CD4-positive, alpha-beta T cell (primary cell): ENCODE measurements around the gene NFIA. TPM values are rescaled to one million over a fixed set of nuclear protein-coding genes. Genes with fewer than 3 reads are reported as not detected.
"Not testable (repeated sequence)": the region's sequence is repeated elsewhere in the genome, so short reads cannot be mapped to it uniquely, and the experiment has no call there.

Source experiments
- ATAC-seq: fragments of 200-7000 bp; cut with Tn5 transposase; one replicate; pipeline ENCODE4 v1.10.0; 2022; ENCODE audit warnings: mild to moderate bottlenecking; ENCODE audit not compliant: poor library complexity
- CTCF ChIA-PET: fragments of 350-600 bp; sonication (Branson Sonifier 250); formaldehyde crosslinking; loops from one replicate; lab custom pipeline; 2021; ENCODE audit warnings: antibody characterized with exemption, inconsistent platforms; lab: Charles Lee
- POLR2A ChIA-PET: fragments of 350-600 bp; sonication (Branson Sonifier 250); formaldehyde crosslinking; loops from one replicate; lab custom pipeline; 2021; ENCODE audit warnings: antibody characterized with exemption, inconsistent platforms; lab: Charles Lee
- DNase-seq, 14 experiments: peaks; one replicate each; pipeline ENCODE4 v3.0.0-alpha.2; 2013 to 2020; ENCODE audit warnings: mixed read lengths in 2 of 14
- H3K27ac ChIP-seq, 2 donors: one replicate each; pipeline versions ENCODE4 v1.5.1 to v1.7.0; 2013; ENCODE audit warnings: low read length in 2 of 2, low read depth in 1 of 2, mild to moderate bottlenecking in 1 of 2
- H3K27me3 ChIP-seq, 2 experiments: 1 replicate in 1 of 2; 2 replicates in 1 of 2; pipeline versions ENCODE4 v1.6.1 to v1.7.0; 2013; ENCODE audit warnings: low read length in 2 of 2, control low read depth in 1 of 2, mild to moderate bottlenecking in 1 of 2, moderate library complexity in 1 of 2; ENCODE audit not compliant: insufficient read depth in 2 of 2, control insufficient read depth in 1 of 2
- H3K36me3 ChIP-seq: one replicate; pipeline ENCODE4 v1.6.1; 2013; ENCODE audit warnings: low read length, control low read depth; ENCODE audit not compliant: insufficient read depth
- H3K4me1 ChIP-seq: one replicate; pipeline ENCODE4 v1.6.1; 2013; ENCODE audit warnings: low read length, control low read depth; ENCODE audit not compliant: insufficient read depth
- H3K4me3 ChIP-seq: one replicate; pipeline ENCODE4 v1.5.1; 2013; ENCODE audit warnings: mild to moderate bottlenecking, low read length, moderate library complexity
- H3K9me3 ChIP-seq, 2 experiments: 1 replicate in 1 of 2; 2 replicates in 1 of 2; pipeline versions ENCODE4 v1.6.1 to v1.7.0; 2013; ENCODE audit warnings: low read length in 2 of 2, mild to moderate bottlenecking in 2 of 2, control low read depth in 1 of 2, moderate library complexity in 1 of 2; ENCODE audit not compliant: control insufficient read depth in 1 of 2, insufficient read depth in 1 of 2
- H3K27ac Mint-ChIP-seq: one replicate; pipeline ENCODE4 v1.8.0; 2020; ENCODE audit warnings: mixed read lengths
- H3K27me3 Mint-ChIP-seq: one replicate; pipeline ENCODE4 v1.8.0; 2021; ENCODE audit warnings: mixed read lengths
- H3K36me3 Mint-ChIP-seq: one replicate; pipeline ENCODE4 v1.8.0; 2021; ENCODE audit warnings: low read depth, mixed read lengths
- H3K4me1 Mint-ChIP-seq: one replicate; pipeline ENCODE4 v1.8.0; 2021; ENCODE audit warnings: low read depth, mixed read lengths
- H3K4me3 Mint-ChIP-seq: one replicate; pipeline ENCODE4 v1.8.0; 2020; ENCODE audit warnings: mild to moderate bottlenecking, mixed read lengths
- H3K9me3 Mint-ChIP-seq: one replicate; pipeline ENCODE4 v1.8.0; 2020; ENCODE audit warnings: mixed read lengths
- CTCF ChIP-seq: fragments of 200-600 bp; IDR thresholded peaks from one replicate; pipeline ENCODE4 v1.8.0; 2022; ENCODE audit warnings: antibody characterized with exemption, mild to moderate bottlenecking
- intact Hi-C, 2 experiments: fragments of 100-400 bp; cut with DNase I in 1 of 2; cut with micrococcal nuclease in 1 of 2; formaldehyde crosslinking; loops; one replicate each; pipeline versions ENCODE4 v1.15.1 to v1.9.0; 2023 to 2025; cut with DNase I, micrococcal nuclease
- total RNA-seq, 174 experiments: library from RNA in 2 of 174; stranded (reverse) in 2 of 174; gene quantifications; one replicate each; pipeline ENCODE4 v1.2.3 and lab custom pipeline; 2021 to 2026

Gene NFIA
- total RNA-seq, 2 experiments from 2014 or later = 4.8 to 5.9 TPM

- DNase-seq (no peak), ATAC-seq (no peak)
- Histone ChIP-seq H3K4me3 (no peak overlapping the region), H3K27ac (no peak overlapping the region), H3K9me3 (no peaks in the 10 kb centered on the region), H3K4me1 (no peaks in the 10 kb centered on the region), H3K27me3 (no peaks in the 10 kb centered on the region), H3K36me3 (no peaks in the 10 kb centered on the region)
- no peak overlapping the region for H3K4me3 Mint-ChIP-seq
- H3K27ac Mint-ChIP-seq = no peak overlapping the region
- ChIA-PET POLR2A (no interaction called here), CTCF (no interaction called here)
- TF ChIP-seq CTCF = no peak
- H3K36me3 Mint-ChIP-seq = no peaks in the 10 kb centered on the region
- intact Hi-C loops = no loop called here
- no peaks in the 10 kb centered on the region for H3K9me3 Mint-ChIP-seq
- no peaks in the 10 kb centered on the region for H3K4me1 Mint-ChIP-seq
- H3K27me3 Mint-ChIP-seq = no peaks in the 10 kb centered on the region
These were observed 380.3 kb downstream of the NFIA start for GRCh38 chr1:61462628-61463027.

- no peaks in the 10 kb centered on the region for H3K36me3 Mint-ChIP-seq
- no peaks in the 10 kb centered on the region for H3K4me1 Mint-ChIP-seq
- H3K4me3 ChIP-seq = no peak overlapping the region
- H3K4me3 Mint-ChIP-seq = no peak overlapping the region
- intact Hi-C loops = no loop called here
- CTCF ChIA-PET = no interaction called here
- DNase-seq = no peak
- no peaks in the 10 kb centered on the region for H3K9me3 Mint-ChIP-seq
- no peaks in the 10 kb centered on the region for H3K27me3 Mint-ChIP-seq
- TF ChIP-seq CTCF = no peak
- no peak overlapping the region for H3K27ac Mint-ChIP-seq
- no peaks in the 10 kb centered on the region for H3K4me1 ChIP-seq
- POLR2A ChIA-PET = no interaction called here
- H3K27ac ChIP-seq = no peak overlapping the region
- no peaks in the 10 kb centered on the region for H3K27me3 ChIP-seq
- no peaks in the 10 kb centered on the region for H3K9me3 ChIP-seq
- no peaks in the 10 kb centered on the region for H3K36me3 ChIP-seq
- ATAC-seq = no peak
These were observed 380.9 kb downstream of the NFIA start for GRCh38 chr1:61463220-61463619.

- H3K27ac ChIP-seq, H3K9me3 Mint-ChIP-seq, H3K27me3 Mint-ChIP-seq, H3K27ac Mint-ChIP-seq, H3K4me3 ChIP-seq, H3K4me3 Mint-ChIP-seq, H3K4me1 Mint-ChIP-seq, H3K9me3 ChIP-seq, H3K27me3 ChIP-seq, H3K36me3 ChIP-seq, CTCF ChIA-PET, intact Hi-C loops, POLR2A ChIA-PET, ATAC-seq, DNase-seq, H3K36me3 Mint-ChIP-seq, H3K4me1 ChIP-seq: not testable (repeated sequence)
These were observed 385.5 kb downstream of the NFIA start for GRCh38 chr1:61467836-61468235.

- no peaks in the 10 kb centered on the region for H3K36me3 ChIP-seq
- no peaks in the 10 kb centered on the region for H3K4me1 ChIP-seq
- CTCF ChIA-PET = no interaction called here
- POLR2A ChIA-PET = no interaction called here
- no peak overlapping the region for H3K4me3 ChIP-seq
- H3K27me3 Mint-ChIP-seq = peaks cover 7% of the 10 kb centered on the region
- no peak overlapping the region for H3K27ac ChIP-seq
- ATAC-seq = no peak
- no peaks in the 10 kb centered on the region for H3K4me1 Mint-ChIP-seq
- no peak for TF ChIP-seq CTCF
- no peaks in the 10 kb centered on the region for H3K27me3 ChIP-seq
- no peak for DNase-seq
- H3K4me3 Mint-ChIP-seq = no peak overlapping the region
- no peak overlapping the region for H3K27ac Mint-ChIP-seq
- intact Hi-C loops = no loop called here
- no peaks in the 10 kb centered on the region for H3K9me3 Mint-ChIP-seq
- H3K36me3 Mint-ChIP-seq = no peaks in the 10 kb centered on the region
- no peaks in the 10 kb centered on the region for H3K9me3 ChIP-seq
These were observed 387.0 kb downstream of the NFIA start for GRCh38 chr1:61469365-61469764.
